ENCODE measurements around the gene RBP2.

RBP2 gene

DNA sequence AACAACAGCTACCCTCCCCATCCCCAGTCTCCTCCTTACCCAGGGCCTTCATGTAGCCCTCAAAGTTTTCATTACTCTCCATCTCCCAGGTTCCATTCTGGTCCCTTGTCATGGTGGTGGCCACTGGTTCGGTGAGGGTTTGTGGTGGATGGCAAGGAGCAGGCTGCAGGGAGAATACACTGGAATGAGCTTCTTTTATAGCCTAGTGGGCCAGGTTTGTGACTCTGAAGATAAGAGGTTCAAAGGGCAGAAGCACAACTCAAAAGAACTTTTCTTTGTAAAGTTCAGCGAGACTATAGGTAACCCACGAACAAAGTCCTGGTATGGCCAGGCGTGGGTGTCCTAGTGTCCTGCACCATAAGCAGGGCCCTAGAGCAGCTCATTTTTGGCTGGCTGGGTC lies at the start of gene RBP2:
Gene RBP2, minus strand, starts transcription at position 169 of the 400 bp plus-strand sequence. Its CDS starts 57 bp downstream, at position 112.
- Histone ChIP-seq H3K27ac (ENCODE audit: low read length) (no peak within 1 kb of the TSS), H4K20me1 (ENCODE audit: insufficient read depth, low read length) (no peaks in the 10 kb centered on the region), H3K36me3 (replicated peaks; ENCODE audit: insufficient read depth, low read length) (no peaks in the 10 kb centered on the region), H3K27me3 (replicated peaks; ENCODE audit: insufficient read depth, low read length) (no peaks in the 10 kb centered on the region), H2AFZ (ENCODE audit: low read length) (no peak within 1 kb of the TSS), H3K4me3 (ENCODE audit: low read length) (no peak within 1 kb of the TSS), H3K4me2 (ENCODE audit: low read depth, low read length) (no peak within 1 kb of the TSS), H3K9me3 (replicated peaks; ENCODE audit: insufficient read depth, low read length) (no peaks in the 10 kb centered on the region), H3K4me1 (ENCODE audit: low read length) (no peaks in the 10 kb centered on the region), H3K79me2 (ENCODE audit: low read length) (no peaks in the 10 kb centered on the region), H3F3A (ENCODE audit: insufficient read depth, low read length) (no peaks in the 10 kb centered on the region), H3K9me2 (replicated peaks; ENCODE audit: insufficient read depth, low read length) (no peaks in the 10 kb centered on the region), H3K9ac (ENCODE audit: low read length) (no peak within 1 kb of the TSS)
- no peak for DNase-seq
- TF ChIP-seq EZH2phosphoT487 (IDR thresholded peaks at IDR 0.05; ENCODE audit: low read length) (no peak), EZH2 (optimal IDR thresholded peaks at IDR 0.05; ENCODE audit: low read depth, low read length) (no peak)
- TF ChIP-seq, protein P1, sequence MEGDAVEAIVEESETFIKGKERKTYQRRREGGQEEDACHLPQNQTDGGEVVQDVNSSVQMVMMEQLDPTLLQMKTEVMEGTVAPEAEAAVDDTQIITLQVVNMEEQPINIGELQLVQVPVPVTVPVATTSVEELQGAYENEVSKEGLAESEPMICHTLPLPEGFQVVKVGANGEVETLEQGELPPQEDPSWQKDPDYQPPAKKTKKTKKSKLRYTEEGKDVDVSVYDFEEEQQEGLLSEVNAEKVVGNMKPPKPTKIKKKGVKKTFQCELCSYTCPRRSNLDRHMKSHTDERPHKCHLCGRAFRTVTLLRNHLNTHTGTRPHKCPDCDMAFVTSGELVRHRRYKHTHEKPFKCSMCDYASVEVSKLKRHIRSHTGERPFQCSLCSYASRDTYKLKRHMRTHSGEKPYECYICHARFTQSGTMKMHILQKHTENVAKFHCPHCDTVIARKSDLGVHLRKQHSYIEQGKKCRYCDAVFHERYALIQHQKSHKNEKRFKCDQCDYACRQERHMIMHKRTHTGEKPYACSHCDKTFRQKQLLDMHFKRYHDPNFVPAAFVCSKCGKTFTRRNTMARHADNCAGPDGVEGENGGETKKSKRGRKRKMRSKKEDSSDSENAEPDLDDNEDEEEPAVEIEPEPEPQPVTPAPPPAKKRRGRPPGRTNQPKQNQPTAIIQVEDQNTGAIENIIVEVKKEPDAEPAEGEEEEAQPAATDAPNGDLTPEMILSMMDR (IDR thresholded peaks at IDR 0.05; ENCODE audit: low read length) = no peak

DNA sequence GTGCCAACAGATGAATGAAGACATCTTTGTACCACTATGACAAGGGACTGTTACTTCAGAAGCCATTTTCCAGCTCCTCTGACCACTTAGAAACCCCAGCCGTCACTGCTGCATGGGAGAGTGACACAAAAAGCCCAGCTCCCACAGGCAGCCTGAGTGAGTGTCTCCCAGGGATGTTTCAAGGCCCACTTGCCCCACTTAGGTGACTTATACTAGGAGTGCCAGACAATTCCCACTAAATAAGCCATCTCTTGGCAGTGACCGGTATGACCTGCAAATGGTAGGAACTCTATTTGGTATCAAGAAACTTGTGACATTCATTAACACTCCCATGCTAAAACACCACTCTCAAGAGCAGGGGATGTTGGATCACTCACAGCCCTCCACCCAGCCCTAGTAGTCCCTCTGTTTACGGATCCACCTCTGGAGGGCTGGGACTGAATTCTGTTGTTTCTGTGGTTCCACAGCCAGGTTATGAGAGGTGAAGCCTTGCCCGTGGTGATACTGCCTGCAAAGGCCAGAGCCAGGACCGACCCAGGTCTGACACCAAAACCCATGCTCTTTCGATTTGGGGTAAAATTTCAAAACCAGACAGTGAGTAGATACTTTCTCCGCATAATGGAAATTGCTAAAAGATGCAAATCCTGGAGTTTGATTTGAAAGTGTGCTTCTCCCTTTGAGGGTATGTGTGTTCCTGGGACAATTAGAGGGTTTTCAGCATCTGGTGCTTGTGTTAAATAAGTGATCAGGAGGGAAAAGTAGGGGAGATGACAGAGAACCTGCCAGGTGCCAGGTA lies 48.7 kb upstream of the RBP2 start:
- TF ChIP-seq EZH2phosphoT487 (IDR thresholded peaks at IDR 0.05; ENCODE audit: low read length) (no peak), EZH2 (optimal IDR thresholded peaks at IDR 0.05; ENCODE audit: low read depth, low read length) (no peak)
- TF ChIP-seq, protein P1 (IDR thresholded peaks at IDR 0.05; ENCODE audit: low read length) = no peak
- DNase-seq = no peak
- H3K4me2 ChIP-seq (ENCODE audit: low read depth, low read length) = no peak overlapping the region
- H3K9me3 ChIP-seq (replicated peaks; ENCODE audit: insufficient read depth, low read length) = no peaks in the 10 kb centered on the region
- H3K9ac ChIP-seq (ENCODE audit: low read length) = no peak overlapping the region
- H3K79me2 ChIP-seq (ENCODE audit: low read length) = no peaks in the 10 kb centered on the region
- H3K27me3 ChIP-seq (replicated peaks; ENCODE audit: insufficient read depth, low read length) = no peaks in the 10 kb centered on the region
- no peaks in the 10 kb centered on the region for H3K9me2 ChIP-seq (replicated peaks; ENCODE audit: insufficient read depth, low read length)
- no peak overlapping the region for H3K4me3 ChIP-seq (ENCODE audit: low read length)
- no peaks in the 10 kb centered on the region for H3K4me1 ChIP-seq (ENCODE audit: low read length)
- H3K27ac ChIP-seq (ENCODE audit: low read length) = no peak overlapping the region
- H3K36me3 ChIP-seq (replicated peaks; ENCODE audit: insufficient read depth, low read length) = no peaks in the 10 kb centered on the region
- H4K20me1 ChIP-seq (ENCODE audit: insufficient read depth, low read length) = no peaks in the 10 kb centered on the region
- no peak overlapping the region for H2AFZ ChIP-seq (ENCODE audit: low read length)
- no peaks in the 10 kb centered on the region for H3F3A ChIP-seq (ENCODE audit: insufficient read depth, low read length)

DNA sequence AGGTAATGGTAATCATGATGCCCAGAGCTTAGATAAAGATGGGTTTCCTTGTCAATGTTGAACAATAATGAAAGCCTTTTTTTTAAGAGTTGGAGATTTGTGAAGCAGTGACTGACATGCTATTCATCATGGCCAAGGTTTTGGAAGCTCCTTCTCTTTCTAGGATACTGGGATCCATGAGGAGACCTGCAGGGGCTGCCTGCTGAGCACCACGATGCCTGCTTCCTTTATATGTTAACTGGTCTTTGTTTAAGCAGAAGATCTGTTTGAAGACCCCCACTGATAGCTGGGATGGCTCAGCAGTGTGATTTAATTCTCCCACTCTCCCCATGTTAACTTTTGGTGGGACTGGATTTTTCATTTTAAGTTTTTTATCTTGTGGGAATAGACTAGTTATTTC lies 47.4 kb upstream of the RBP2 start:
- no peak for DNase-seq
- Histone ChIP-seq H4K20me1 (ENCODE audit: insufficient read depth, low read length) (no peaks in the 10 kb centered on the region), H3K4me1 (ENCODE audit: low read length) (no peaks in the 10 kb centered on the region), H3K79me2 (ENCODE audit: low read length) (no peaks in the 10 kb centered on the region), H3K9me3 (replicated peaks; ENCODE audit: insufficient read depth, low read length) (no peaks in the 10 kb centered on the region), H3K27ac (ENCODE audit: low read length) (no peak overlapping the region), H3K4me2 (ENCODE audit: low read depth, low read length) (no peak overlapping the region), H3F3A (ENCODE audit: insufficient read depth, low read length) (no peaks in the 10 kb centered on the region), H3K27me3 (replicated peaks; ENCODE audit: insufficient read depth, low read length) (no peaks in the 10 kb centered on the region), H3K4me3 (ENCODE audit: low read length) (no peak overlapping the region), H3K9ac (ENCODE audit: low read length) (no peak overlapping the region), H3K36me3 (replicated peaks; ENCODE audit: insufficient read depth, low read length) (no peaks in the 10 kb centered on the region), H2AFZ (ENCODE audit: low read length) (no peak overlapping the region), H3K9me2 (replicated peaks; ENCODE audit: insufficient read depth, low read length) (no peaks in the 10 kb centered on the region)
- TF ChIP-seq, protein P1 (IDR thresholded peaks at IDR 0.05; ENCODE audit: low read length) = no peak
- TF ChIP-seq EZH2phosphoT487 (IDR thresholded peaks at IDR 0.05; ENCODE audit: low read length) = no peak
- no peak for TF ChIP-seq EZH2 (optimal IDR thresholded peaks at IDR 0.05; ENCODE audit: low read depth, low read length)

Data from MM.1S (cell line).